Measurements from ENCODE around the gene PRR7.
A peak's percentile ranks its signal among the peaks of the same experiment; 100 is the strongest.

DNA sequence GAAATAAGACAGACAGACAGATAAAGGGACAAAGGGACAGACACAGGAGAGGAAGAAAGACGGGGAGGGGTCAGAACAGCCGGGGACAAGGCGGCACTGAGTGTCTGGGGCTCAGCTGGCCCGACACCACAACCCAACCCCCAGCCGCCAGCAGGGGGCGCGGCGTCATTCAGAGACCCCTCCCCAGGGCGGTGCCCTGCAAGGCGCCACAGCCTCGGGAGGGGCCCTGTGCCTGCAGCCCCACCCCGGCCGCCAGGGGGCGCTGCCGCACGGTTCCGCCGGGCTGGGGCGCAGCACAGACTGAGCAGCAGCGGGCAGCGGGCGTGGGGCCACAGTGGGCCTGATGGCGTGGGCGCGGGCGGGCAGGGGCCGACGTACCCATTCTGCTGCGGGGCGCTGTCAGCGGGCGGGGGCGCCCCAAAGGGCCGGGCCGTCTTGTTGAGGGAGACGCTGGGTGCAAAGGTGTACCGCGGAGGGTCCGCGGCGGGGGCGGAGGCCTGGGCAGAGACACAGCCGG is 44.9 kb downstream of the PRR7 start:
- no peak for TF ChIP-seq ATF3 (CRISPR knock-in tag; IDR thresholded peaks at IDR 0.05)
- TF ChIP-seq, protein P1, sequence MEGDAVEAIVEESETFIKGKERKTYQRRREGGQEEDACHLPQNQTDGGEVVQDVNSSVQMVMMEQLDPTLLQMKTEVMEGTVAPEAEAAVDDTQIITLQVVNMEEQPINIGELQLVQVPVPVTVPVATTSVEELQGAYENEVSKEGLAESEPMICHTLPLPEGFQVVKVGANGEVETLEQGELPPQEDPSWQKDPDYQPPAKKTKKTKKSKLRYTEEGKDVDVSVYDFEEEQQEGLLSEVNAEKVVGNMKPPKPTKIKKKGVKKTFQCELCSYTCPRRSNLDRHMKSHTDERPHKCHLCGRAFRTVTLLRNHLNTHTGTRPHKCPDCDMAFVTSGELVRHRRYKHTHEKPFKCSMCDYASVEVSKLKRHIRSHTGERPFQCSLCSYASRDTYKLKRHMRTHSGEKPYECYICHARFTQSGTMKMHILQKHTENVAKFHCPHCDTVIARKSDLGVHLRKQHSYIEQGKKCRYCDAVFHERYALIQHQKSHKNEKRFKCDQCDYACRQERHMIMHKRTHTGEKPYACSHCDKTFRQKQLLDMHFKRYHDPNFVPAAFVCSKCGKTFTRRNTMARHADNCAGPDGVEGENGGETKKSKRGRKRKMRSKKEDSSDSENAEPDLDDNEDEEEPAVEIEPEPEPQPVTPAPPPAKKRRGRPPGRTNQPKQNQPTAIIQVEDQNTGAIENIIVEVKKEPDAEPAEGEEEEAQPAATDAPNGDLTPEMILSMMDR (CRISPR knock-in tag; IDR thresholded peaks at IDR 0.05): peak; percentile 83
- no peak for TF ChIP-seq ZNF124 (CRISPR knock-in tag; IDR thresholded peaks at IDR 0.05)
- TF ChIP-seq EZH2 (conservative IDR thresholded peaks at IDR 0.05; ENCODE audit: low read depth, low read length): no peak
- TF ChIP-seq SMC3 (IDR thresholded peaks at IDR 0.05; ENCODE audit: low read length): no peak; the same call in 1 of the 2 replicates

Data from HepG2 (cell line).